GM21515 (cell line): ENCODE data around the gene ATP7B.

Experiments
- ATAC-seq: cut with Tn5 transposase; IDR thresholded peaks from one replicate; pipeline ENCODE4 v1.9.1; 2021; ENCODE audit not compliant: unreplicated experiment

The ATP7B gene

DNA sequence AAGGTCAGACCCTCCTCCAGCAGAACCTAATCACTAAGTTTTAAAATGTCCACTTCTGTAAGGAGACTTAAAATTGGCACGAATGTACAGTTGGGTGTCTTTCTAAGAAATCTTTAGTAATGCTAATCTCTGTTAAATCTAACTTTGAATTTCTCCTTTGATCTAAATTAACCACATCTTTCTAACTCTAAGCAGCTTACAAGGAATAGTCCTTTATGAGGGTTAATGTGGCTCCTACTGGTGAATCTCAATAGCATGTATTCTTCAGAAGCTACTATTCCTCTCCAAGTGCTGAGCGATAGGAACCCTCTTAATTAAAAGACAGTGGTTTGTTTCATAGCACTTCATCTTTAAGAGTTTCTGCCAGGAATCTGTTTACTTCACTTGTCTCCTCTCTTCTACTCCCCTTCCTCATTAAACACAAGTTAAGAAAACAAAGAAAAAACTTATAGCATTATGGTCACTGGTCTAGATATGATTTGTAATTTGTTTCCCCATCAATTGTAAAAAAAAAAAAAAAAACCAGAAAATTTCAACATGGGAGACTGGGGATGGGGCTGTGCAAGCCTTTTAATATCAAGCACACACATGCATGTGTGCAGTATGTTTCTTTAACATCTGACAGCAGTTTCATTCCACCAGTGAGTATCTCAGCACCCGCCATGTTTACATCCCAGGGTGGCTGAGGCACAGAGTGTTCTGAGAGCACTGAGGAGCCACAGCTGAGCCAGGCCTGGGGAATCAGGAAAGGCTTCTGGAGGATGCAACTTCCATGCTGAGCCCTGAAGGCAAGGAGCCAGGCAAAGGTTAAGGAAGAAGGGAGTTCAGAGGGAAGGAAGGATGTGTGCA, 57.7 kb downstream of the ATP7B start:
- no peak for ATAC-seq

DNA sequence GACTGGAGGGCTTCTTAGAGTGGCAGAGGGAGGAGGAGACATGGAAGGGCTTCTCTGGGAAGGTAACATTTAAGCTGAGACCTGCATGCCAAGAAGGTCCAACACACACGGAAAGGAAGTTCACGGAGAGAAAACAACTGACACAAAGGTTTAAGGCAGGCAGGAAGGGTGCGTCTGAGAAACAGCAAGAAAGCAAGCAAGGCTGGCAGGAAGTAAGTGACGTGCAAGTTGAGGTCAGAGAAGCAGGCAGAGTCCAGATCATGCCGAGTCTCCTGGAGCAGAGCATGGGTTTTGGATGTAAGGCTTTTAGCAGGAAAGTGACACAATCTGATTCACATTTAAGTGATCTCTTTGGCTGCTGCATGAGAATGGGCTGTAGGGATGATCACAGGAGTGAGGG, 60.5 kb downstream of the ATP7B start:
- no peak for ATAC-seq

DNA sequence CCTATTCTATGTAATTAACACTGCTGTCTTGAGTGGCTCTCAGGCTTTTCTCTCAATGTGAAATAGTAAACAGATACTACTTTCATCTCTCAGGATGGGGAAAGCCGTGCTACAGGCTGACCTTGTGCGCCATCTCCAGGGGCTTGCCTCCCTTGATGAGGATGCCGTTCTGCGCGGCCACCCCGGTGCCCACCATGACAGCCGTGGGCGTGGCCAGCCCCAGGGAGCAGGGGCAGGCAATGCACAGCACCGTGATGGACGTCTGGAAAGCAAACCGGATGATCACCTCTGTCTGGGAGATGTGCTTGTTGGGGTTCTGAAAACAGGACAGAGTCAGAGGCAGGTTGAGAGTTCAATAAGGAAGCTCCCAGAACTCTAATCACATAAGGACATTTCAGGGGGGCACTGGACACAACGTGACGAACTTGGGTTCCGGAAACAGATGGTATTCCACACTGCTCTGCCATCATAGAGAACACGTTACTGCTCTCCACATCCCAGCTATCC, 65.0 kb downstream of the ATP7B start:
- no peak for ATAC-seq

DNA sequence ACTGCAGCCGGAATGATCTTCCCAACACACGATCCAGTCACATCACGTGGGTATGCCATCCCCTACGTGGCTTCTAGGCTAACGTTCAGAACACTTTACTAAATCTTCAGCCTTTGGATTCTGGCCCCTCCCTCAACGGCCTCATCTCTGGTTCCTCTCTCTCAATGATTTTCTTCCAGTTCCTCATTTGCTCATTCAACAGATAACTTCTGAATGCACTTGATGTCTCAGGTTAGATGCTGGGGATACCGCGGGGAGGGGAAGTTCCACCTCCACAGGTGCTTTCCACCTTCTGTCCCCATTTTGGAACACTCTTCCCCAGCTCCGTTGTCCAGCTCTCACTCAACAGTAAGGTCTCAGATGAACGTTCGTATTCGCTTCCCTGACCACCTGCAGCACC, 66.1 kb downstream of the ATP7B start:
- ATAC-seq: peak; percentile 63

DNA sequence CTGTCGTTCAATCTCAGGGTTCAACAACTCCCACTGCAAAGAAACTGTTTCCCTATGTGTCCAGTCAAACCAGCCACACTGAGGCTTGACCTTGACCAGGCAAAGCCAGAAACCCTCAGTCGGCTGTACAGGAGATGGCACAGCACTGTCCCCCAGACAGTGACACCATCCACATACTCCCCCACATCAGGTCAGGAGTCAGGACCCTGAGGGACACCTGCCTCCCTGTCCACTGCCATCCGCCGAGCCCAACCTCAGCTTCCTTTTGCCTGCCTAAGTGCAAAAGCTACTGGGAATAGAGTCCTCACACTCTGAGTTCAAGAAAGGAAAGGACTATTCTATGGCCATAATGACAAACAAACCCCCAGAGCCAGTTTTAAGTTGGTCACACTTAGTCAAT, 66.8 kb downstream of the ATP7B start:
- no peak for ATAC-seq

DNA sequence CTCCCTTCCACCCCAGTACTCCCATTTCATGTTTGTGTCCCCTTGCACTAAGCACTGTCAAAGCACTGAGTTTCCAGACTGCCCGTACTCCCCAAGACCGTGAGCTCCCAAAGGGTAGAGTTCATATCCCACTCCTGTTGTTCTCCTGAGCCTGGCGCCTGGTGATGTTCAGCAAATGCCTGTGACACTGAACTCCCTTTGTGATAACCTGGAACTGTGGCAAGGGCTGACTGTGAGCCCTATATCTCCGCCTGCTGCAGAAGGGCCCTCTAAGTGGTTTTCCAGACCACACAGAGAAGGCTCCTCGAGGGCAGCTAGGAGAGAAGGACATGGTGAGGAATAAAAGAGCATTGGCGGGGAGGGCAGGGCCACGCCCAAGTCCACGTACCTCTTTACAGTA, 67.5 kb downstream of the ATP7B start:
- no peak for ATAC-seq

DNA sequence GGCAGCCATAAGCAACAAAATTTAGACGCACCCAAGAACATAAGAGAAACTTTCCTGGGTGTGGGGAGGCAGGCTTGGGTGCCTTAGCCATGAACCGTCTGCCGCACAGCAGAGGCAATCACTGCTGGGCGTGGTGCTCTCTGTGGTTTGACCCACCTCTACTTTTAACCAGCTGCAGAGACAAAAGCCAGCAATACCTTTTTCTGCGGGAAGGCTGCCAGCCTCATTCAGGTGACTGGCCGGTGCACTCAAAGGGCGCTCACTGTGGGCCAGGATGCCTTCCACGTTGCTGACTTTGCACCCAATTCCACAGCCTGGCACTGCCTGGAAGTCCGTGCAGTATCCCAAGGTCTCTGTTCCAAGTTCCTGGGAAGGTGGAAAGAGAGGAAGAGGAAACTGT, 69.1 kb downstream of the ATP7B start:
- no peak for ATAC-seq

DNA sequence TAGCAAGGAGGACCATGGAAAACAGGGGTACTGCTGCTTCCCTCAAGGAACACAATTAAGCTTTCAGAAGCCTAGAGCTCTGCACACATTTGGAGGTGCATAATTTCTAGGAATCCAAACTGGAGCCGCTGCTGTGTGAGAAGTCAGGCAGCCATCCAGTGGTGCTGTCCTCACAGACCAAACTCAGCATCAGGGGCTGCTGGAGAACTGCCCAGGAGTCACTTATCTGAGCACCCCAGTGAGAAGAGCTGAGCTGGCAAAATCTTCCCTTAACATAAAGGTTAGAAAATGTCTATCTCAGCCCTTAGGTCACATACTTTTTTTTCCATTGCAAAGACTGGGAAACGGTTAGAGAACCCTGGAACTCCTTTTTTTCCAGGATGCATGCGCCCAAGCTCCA, 72.8 kb downstream of the ATP7B start:
- ATAC-seq: no peak

DNA sequence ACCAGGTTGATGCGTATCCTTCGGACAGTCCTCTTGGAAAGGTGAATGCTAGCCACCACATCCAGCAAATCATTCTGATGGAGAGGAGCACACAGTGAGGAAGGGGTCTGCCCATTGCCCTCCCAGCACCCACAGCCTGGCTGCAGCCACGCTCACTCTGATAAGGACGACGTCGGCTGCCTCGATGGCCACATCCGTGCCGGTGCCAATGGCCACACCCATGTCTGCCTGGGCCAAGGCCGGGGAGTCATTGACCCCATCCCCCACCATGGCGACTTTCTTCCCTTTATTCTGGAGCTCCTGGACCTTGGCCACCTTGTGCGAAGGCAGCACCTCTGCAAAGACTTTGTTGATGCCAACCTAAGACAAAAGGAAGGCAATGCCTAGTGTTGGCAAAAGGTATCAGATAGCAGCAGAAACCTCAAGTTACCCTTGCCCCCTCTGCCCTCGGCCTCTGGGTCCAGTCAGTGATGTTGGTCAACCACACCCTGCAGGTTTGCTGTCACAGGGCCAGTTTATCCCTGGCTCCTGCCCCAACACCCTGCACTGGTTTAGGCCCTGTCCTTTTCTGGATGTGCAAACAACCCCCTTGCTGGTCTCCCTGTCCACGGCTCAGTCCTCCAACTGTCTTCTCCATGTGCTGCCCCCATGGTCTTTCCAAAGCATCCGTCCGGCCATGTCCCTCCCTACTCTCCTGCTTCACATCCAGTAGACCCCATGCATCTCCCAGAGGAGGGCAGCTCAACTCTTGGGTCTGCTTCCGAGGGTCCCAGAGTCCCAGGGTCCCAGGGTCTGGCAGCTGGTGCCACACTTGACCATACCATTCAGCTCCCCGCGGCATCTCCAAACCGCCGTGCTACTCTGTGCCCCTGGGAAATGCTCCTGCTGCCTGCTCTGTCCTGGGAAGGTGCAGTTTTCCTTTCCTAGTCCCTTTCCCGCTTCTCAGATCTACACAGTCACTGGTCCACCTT, 73.6 kb downstream of the ATP7B start:
- no peak for ATAC-seq

DNA sequence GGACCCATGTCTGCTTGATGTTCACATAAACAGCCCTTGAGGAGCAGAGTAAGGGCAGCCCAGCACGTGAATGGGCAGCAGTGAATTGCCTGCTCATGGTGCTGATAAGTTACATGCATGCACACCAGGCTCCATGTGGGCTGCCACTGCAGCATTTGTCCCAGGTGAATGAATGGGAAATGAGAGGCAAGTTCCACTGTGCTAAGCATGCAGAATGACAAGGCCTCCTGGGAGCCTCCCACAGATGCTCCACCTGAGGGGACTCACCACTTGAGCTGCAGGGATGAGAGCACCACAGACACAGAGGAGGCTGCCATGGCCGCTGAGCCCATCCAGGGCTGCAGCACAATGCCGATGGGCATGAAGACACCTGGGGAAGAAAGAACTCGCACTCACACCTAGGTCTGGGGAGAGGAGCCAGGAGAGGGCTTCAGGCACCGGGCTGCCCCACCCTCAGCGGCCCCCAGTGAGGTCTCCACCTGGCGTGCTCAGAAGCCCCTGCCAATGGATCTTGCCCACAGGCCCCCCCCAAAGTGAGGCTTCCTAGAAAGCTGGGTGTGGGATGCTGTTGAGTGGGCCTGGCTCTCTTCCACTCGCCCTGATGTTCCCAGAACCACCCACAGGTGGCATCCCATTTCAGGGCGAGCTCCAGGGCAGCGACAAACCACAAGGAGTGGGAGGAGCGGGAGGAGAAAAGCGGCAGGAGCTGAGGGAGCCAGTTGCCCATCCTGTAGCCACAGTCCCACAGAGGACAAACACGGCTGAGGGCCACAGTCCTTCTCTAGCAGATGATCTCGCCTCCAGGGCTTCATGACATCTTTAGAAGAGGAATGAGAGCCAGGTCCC, 75.7 kb downstream of the ATP7B start:
- ATAC-seq: no peak

DNA sequence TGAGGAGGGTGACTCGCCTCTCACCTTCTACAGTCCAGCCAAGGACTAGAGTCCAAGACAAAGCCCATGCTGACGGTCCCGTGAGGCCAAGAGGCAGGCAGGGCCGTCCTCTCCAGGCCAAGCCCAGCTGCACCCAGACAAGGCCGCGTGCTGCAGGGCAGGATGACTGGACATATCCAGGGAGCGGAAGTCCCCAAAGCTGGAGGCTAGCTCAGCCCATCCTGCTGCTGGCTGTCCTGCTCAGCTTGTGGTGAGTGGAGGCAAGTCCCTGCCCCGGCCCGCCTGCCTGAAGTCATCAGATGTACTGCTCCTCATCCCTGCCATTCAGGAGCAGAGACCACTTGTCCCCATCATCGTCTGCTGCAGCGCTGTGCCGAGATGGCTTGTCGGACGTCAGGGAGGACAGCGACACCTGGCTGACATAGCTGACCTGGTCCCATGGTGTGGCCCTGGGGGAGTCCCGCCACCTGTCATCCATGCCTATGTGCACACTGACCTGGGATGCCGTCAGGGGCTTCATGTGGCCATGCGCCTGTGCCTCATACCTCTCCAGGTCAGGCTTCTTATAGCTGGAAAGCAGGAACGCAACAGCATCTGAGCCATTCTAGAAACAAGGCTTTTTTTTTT, 76.7 kb downstream of the ATP7B start:
- ATAC-seq: no peak

DNA sequence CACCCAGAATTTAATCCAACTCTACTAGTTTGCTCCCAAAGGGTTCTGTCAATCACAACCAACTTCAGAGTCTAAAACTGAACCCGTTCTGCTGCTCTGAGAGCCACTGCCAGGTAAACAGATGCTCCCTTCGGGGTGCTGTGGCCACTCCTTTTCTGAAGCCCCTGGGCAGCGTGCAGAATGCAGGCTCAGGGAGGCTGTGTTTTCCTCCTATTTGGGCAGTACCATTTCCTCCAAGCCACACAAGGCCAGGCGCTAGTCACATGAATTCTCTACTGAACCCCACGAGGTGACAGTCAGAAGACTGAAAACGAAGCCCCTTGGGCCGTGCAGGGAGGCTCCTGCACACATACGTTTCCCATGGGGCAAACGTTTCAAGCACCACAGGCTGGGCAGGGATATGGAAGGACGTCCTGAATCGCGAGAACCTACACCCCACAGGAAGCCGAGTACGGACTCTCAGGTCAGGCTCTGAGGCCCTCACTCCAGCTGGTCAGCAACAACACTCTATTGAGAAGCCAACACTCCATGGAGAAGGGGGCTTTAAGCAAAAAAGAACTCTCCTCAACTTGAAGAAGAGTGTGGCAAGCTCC, 77.7 kb downstream of the ATP7B start:
- ATAC-seq: no peak

DNA sequence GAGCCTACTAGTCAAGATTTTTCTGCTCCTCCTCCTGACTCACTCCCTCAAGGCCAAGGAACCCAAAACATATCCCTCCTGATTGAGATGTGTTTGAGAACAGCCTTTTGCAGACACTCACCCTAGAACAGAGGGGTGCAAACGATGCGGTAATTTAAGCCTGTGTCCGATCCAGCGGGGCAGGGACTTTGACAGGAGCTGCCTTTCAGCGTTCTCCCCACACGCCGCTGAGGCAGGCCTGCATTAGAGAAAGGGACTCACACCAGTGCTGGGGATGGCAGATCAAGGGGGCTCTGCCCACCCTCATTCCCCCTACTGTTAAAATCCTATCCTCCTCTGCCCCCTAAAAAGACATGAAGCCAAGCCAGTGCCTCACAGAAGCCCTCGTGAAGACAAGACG, 79.0 kb downstream of the ATP7B start:
- no peak for ATAC-seq

DNA sequence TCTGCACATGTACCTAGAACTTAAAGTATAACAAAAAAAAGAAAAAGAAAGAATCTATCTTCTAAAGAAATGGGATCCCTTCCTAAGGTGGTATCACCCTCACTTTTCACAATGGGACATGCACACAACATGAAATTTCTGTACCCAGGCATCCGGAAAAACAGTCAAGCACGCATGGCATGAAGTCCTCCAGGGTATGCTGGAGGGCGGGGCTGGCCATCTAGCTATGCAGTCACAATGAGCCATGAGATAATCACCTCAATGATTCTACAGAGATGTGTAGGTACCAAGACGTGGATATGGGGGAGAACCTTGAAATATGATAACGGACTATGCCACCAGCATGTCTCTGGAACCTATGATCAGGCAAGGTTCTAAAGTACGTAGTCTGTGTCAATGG, 79.6 kb downstream of the ATP7B start:
- no peak for ATAC-seq

DNA sequence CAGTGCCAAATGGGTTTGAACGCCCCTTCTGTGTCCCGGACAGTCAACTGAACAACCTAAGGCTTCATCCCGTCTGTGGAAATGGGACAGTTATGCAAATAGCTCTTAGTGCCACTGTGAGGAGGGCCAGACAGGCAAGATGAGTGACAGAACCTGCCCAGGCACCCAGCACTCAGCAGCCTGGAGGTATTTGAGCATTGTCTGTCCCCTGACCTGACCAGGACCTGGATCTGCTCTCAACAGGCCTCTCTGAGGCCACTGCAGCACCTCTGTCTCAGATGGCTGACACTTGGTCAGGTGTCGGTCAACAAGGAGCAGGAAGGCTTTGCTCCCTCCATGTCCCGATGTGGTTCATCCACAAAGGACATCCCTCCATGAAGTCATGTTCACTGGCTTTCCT, 81.6 kb downstream of the ATP7B start:
- no peak for ATAC-seq

DNA sequence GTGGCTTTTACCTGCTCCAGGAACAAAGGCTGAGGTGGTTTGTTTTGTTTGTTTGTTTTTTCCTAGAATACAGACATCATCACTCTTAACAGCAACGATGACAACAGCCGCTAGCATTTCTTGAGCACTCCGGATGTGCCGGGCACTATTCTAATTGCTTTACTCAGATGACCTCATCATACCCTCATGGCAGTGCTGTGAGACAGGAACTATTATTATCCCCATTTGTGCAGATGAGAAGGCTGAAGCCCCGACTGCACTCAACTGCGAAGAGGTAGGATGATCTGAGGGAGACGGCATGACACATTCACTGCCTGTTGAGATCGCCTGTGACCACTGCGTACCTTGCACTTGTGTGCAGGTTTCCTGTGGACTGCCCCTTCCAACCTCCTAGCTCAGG, 83.0 kb downstream of the ATP7B start:
- ATAC-seq: no peak

DNA sequence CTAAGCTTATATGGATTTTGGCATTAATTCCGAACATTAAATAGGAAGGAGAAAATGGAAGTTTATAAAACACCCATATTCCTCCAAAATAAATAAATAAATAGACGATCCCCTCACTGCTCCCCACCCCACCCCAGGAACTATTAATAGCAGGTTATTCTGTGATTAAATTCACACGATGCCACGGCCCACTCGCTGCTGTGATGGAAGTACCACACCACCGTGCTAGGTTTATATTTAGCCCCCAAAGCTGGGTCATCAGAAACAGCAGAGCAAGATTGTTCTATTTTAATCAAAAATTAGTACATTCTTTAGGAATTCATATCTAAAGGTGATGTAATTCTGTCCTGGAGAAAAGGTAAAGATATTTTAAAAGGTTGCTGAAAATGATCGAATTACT, 84.1 kb downstream of the ATP7B start:
- no peak for ATAC-seq

DNA sequence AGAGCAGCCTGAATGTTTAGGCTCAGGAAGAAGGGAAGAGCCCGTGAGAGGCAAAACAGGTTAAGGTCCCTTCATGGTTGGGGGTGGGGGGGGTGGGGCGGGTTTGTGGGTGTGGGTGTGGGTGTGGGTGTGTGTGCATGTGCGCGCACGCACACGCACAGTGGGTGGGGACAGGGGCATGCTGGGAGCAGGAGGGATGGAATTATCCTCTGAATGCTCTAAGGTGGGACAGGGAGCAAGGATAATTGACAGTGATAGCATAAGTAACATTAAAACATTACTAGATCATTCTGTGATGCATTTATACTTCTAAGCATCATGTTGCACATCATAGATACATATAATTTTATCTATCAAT, 84.7 kb downstream of the ATP7B start:
- ATAC-seq: no peak

DNA sequence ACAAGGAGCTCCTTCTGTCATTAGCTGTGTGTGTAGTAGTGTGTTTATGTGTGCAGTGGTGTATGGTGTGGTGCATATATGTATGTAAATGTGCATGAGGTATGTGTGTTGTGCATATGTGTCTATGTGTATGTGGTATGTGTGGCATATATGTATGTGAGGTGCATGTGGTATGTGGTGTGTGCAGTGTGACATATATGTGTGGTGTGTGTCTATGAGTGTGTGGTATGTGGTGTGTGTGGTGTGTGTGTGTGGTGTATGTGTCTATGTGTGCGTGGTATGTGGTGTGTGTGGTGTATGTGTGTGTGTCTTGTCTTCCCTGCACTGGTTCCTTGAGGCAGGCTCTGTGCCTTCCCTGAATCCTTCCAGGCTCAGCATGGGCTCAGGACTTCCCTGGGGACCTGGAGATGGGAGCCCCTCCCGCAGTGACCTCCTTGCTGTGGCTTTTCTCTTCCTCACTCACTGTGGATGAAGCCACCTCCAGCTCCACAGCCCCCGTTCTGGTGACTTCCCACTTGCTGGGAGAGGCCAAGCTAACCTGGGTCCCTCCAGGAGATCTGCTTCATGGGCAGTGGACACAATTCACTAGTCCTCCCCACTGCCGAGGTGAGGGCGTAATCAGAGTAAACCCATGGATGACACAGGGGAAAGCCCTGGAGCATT, 85.3 kb downstream of the ATP7B start:
- no peak for ATAC-seq
